C4-2B (cell line): ENCODE results near the gene ERI2.

Experiments
- ZFX ChIP-seq: fragments of 450-650 bp; IDR thresholded peaks from 2 replicates; pipeline ENCODE4 v1.6.1; 2017
- TF ChIP-seq, protein P1 (sequence below): fragments of 450-650 bp; conservative IDR thresholded peaks from 2 replicates; pipeline ENCODE4 v1.5.1; 2017; ENCODE audit warnings: mild to moderate bottlenecking

DNA sequence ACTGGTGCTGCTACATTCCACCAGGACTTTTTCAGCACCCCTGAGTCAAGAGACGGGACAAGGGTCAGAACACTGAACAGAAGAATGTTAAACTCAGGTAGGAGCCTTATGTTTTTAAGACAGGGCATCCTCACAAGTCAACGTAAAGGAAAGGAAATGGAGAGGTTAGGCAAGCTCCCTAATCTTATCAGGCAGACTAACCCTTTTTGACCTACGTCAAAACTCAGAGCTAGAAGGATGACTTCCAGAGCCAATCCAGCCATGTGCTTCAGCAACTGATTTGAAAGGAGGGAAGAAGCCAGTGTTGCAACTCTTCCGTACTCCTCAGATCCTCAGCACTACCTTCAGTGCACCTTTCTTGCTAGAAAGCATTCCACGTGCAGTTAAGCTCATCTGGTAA lies 46.9 kb upstream of the ERI2 start:
- TF ChIP-seq, protein P1, sequence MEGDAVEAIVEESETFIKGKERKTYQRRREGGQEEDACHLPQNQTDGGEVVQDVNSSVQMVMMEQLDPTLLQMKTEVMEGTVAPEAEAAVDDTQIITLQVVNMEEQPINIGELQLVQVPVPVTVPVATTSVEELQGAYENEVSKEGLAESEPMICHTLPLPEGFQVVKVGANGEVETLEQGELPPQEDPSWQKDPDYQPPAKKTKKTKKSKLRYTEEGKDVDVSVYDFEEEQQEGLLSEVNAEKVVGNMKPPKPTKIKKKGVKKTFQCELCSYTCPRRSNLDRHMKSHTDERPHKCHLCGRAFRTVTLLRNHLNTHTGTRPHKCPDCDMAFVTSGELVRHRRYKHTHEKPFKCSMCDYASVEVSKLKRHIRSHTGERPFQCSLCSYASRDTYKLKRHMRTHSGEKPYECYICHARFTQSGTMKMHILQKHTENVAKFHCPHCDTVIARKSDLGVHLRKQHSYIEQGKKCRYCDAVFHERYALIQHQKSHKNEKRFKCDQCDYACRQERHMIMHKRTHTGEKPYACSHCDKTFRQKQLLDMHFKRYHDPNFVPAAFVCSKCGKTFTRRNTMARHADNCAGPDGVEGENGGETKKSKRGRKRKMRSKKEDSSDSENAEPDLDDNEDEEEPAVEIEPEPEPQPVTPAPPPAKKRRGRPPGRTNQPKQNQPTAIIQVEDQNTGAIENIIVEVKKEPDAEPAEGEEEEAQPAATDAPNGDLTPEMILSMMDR, result no peak
- TF ChIP-seq ZFX, result no peak
